ENCODE results near the gene CD28.

- TF ChIP-seq CTCF (IDR thresholded peaks at IDR 0.05) (no peak), ZFX (IDR thresholded peaks at IDR 0.05; ENCODE audit: borderline replicate concordance) (no peak)
Observed at GRCh38 chr2:203678971-203679370, 27.5 kb upstream of the CD28 start.

Measured in 22Rv1 (cell line).